NCI-H2107 treated with DMSO at 0.1 percent for 48 hours (cell line): ENCODE measurements around the gene RAB8B.

Source experiments
- DNase-seq: peaks from one replicate; lab custom pipeline; 2025; ENCODE audit not compliant: unreplicated experiment; lab: John Stamatoyannopoulos, UW

The RAB8B gene

GRCh38 chr15:63188926-63189871 is at the start of gene RAB8B:
TSS of gene RAB8B (plus strand) at chr15:63189606. CDS start at chr15:63189625, 19 bp downstream.
- peak; percentile 70 for DNase-seq

GRCh38 chr15:63140936-63141335 is 48.5 kb upstream of the RAB8B start:
- no peak for DNase-seq

GRCh38 chr15:63145426-63145825 is 44.0 kb upstream of the RAB8B start:
- no peak for DNase-seq

GRCh38 chr15:63146684-63147083 is 42.7 kb upstream of the RAB8B start:
- DNase-seq, result no peak

GRCh38 chr15:63151665-63152064 is 37.7 kb upstream of the RAB8B start:
- no peak for DNase-seq

- no peak for DNase-seq
Observed at GRCh38 chr15:63155486-63155885, 33.9 kb upstream of the RAB8B start.

- no peak for DNase-seq
Observed at GRCh38 chr15:63156086-63156710, 33.2 kb upstream of the RAB8B start.

GRCh38 chr15:63156755-63157117 is 32.7 kb upstream of the RAB8B start:
- no peak for DNase-seq

GRCh38 chr15:63157118-63157843 is 32.1 kb upstream of the RAB8B start, which contains the start of gene RPS27L:
TSS of gene RPS27L (minus strand) at chr15:63157477. CDS start at chr15:63157405, 72 bp downstream.
- peak; percentile 58 for DNase-seq

GRCh38 chr15:63157891-63158431 is 31.4 kb upstream of the RAB8B start:
- DNase-seq, result no peak

- DNase-seq, result no peak
Observed at GRCh38 chr15:63160638-63161037, 28.8 kb upstream of the RAB8B start.

- no peak for DNase-seq
Observed at GRCh38 chr15:63163217-63163616, 26.2 kb upstream of the RAB8B start.

- DNase-seq, result no peak
Observed at GRCh38 chr15:63165166-63165859, 24.1 kb upstream of the RAB8B start.

GRCh38 chr15:63166219-63166618 is 23.2 kb upstream of the RAB8B start:
- no peak for DNase-seq

GRCh38 chr15:63169788-63170187 is 19.6 kb upstream of the RAB8B start:
- no peak for DNase-seq

GRCh38 chr15:63172376-63172775 is 17.0 kb upstream of the RAB8B start:
- DNase-seq, result no peak

- no peak for DNase-seq
Observed at GRCh38 chr15:63172851-63173451, 16.5 kb upstream of the RAB8B start.

GRCh38 chr15:63176302-63176701 is 13.1 kb upstream of the RAB8B start:
- no peak for DNase-seq

- DNase-seq, result no peak
Observed at GRCh38 chr15:63178034-63178433, 11.4 kb upstream of the RAB8B start.

GRCh38 chr15:63180746-63181145 is 8.7 kb upstream of the RAB8B start:
- DNase-seq, result no peak
